Measurements from ENCODE around the gene WBP1L. TPM values are rescaled to one million over a fixed set of nuclear protein-coding genes. Genes with fewer than 3 reads are reported as not detected.
"Not testable (repeated sequence)": the region's sequence is repeated elsewhere in the genome, so short reads cannot be mapped to it uniquely, and the experiment has no call there.

WBP1L gene
- total and polyA plus RNA-seq, 12 donors, result 14.3 to 33.3 (median 20.7) TPM

GRCh38 chr10:102835007-102835482 is 91.3 kb downstream of the WBP1L start:
- Histone ChIP-seq H3K36me3 (no peaks in the 10 kb centered on the region), H3K27me3 (no peaks in the 10 kb centered on the region), H3K4me1 (peaks cover 0 to 8% (median 5%) of the 10 kb centered on the region in 9 donors), H3K4me3 (no peak overlapping the region), H3K27ac (no peak overlapping the region), H3K9me3 (peaks cover 0 to 20% (median 3%) of the 10 kb centered on the region in 11 donors)
- peak; percentile 77 to 92 (median 90) for TF ChIP-seq CTCF (IDR thresholded peaks at IDR 0.05)
- ATAC-seq (peak; percentile 90 to 96 (median 94)), DNase-seq (peak; percentile 57 to 80)
- WGBS, 2 donors, result 59 to 61% methylated on average over 11 of the region's 11 CpGs
- intact Hi-C loops (cut with DNase I), result loop anchor here (1.0 to 10.0 kb wide), 11 partner anchors 66 to 500 kb away; partner anchors contain the start of gene RPEL1 (in 5 of the 10)

- WGBS, 2 donors, result 45% methylated on average over 5 of the region's 5 CpGs
- H3K9me3 ChIP-seq, result peaks cover 0 to 20% (median 3%) of the 10 kb centered on the region in 11 donors
- no peak for TF ChIP-seq CTCF (IDR thresholded peaks at IDR 0.05)
- no peaks in the 10 kb centered on the region for H3K27me3 ChIP-seq
- DNase-seq (no peak), ATAC-seq (peak in 1 of 8 donors; percentile 17)
- no peaks in the 10 kb centered on the region for H3K36me3 ChIP-seq
- H3K27ac ChIP-seq, result no peak within 1 kb of the TSS
- no peak within 1 kb of the TSS for H3K4me3 ChIP-seq
- intact Hi-C loops (cut with DNase I), result loop anchor here (5.0 to 10.0 kb wide), 9 partner anchors 65 to 498 kb away; partner anchors contain the start of gene RPEL1 (in 5 of the 10)
- peaks cover 0 to 8% (median 5%) of the 10 kb centered on the region in 9 donors for H3K4me1 ChIP-seq
Observed at GRCh38 chr10:102837230-102837721, 93.5 kb downstream of the WBP1L start, which contains the start of gene CYP17A1. CYP17A1 (minus strand) TSS chr10:102837413; CDS start chr10:102837361, 52 bp downstream.

- H3K9me3 ChIP-seq, result peaks cover 0 to 20% (median 3%) of the 10 kb centered on the region in 11 donors
- H3K27ac ChIP-seq, DNase-seq, H3K4me1 ChIP-seq, ATAC-seq, H3K27me3 ChIP-seq, H3K4me3 ChIP-seq, H3K36me3 ChIP-seq: not testable (repeated sequence)
- WGBS, 2 donors, result 87 to 88% methylated on average over 9 of the region's 9 CpGs
- intact Hi-C loops (cut with DNase I), result loop anchor here (5.0 to 10.0 kb wide), 9 partner anchors 64 to 496 kb away; partner anchors contain the start of gene RPEL1 (in 5 of the 10)
Observed at GRCh38 chr10:102838276-102838927, 94.7 kb downstream of the WBP1L start.

GRCh38 chr10:102841827-102842345 is 98.1 kb downstream of the WBP1L start:
- Histone ChIP-seq H3K27ac (no peak overlapping the region), H3K27me3 (peaks cover 0 to 3% (median 0%) of the 10 kb centered on the region in 7 donors), H3K4me1 (no peaks in the 10 kb centered on the region), H3K36me3 (no peaks in the 10 kb centered on the region), H3K9me3 (peaks cover 0 to 28% (median 3%) of the 10 kb centered on the region in 11 donors), H3K4me3 (no peak overlapping the region)
- intact Hi-C loops (cut with DNase I), result loop anchor here in 1 of 10 donors (10.0 kb wide), 1 partner anchor 403 kb away; the partner anchor contains the start of gene RPEL1
- 84 to 88% methylated on average over 11 of the region's 11 CpGs for WGBS, 2 donors
- no peak for ATAC-seq
- DNase-seq, result no peak
- no peak for TF ChIP-seq CTCF (IDR thresholded peaks at IDR 0.05)

GRCh38 chr10:102843139-102843538 is 99.4 kb downstream of the WBP1L start:
- WGBS, 2 donors, result 56 to 61% methylated on average over 8 of the region's 8 CpGs
- not testable (repeated sequence) for H3K36me3 ChIP-seq, H3K4me1 ChIP-seq, ATAC-seq, H3K27me3 ChIP-seq, H3K27ac ChIP-seq, H3K4me3 ChIP-seq, DNase-seq
- intact Hi-C loops (cut with DNase I), result loop anchor here in 1 of 10 donors (10.0 kb wide), 1 partner anchor 402 kb away; the partner anchor contains the start of gene RPEL1
- H3K9me3 ChIP-seq, result peaks cover 0 to 21% (median 3%) of the 10 kb centered on the region in 11 donors

GRCh38 chr10:102844190-102844776 is 100.5 kb downstream of the WBP1L start:
- DNase-seq, H3K4me3 ChIP-seq, H3K27ac ChIP-seq, ATAC-seq, H3K27me3 ChIP-seq, H3K4me1 ChIP-seq, H3K36me3 ChIP-seq: not testable (repeated sequence)
- peaks cover 0 to 11% (median 0%) of the 10 kb centered on the region in 11 donors for H3K9me3 ChIP-seq
- WGBS, 2 donors, result 75 to 80% methylated on average over 6 of the region's 6 CpGs
- intact Hi-C loops (cut with DNase I), result loop anchor here in 1 of 10 donors (10.0 kb wide), 1 partner anchor 401 kb away; the partner anchor contains the start of gene RPEL1

Data from heart right ventricle (tissue), 16 donors.